H9 (cell line): ENCODE results near the gene TSPO. TPM values are rescaled to one million over a fixed set of nuclear protein-coding genes. Genes with fewer than 3 reads are reported as not detected.
A peak's percentile ranks its signal among the peaks of the same experiment; 100 is the strongest.

Experiments used
- DNase-seq: peaks from one replicate; pipeline ENCODE4 v3.0.0-alpha.2; 2017
- H2AFZ ChIP-seq: one replicate; pipeline ENCODE4 v1.6.1; 2013; ENCODE audit warnings: mild to moderate bottlenecking, low read length, control low read depth, moderate library complexity
- H2AK5ac ChIP-seq: 2 replicates; pipeline ENCODE4 v1.6.1; 2013; ENCODE audit warnings: low read length, control low read depth, mixed read lengths; ENCODE audit not compliant: insufficient read length
- H2BK120ac ChIP-seq: one replicate; pipeline ENCODE4 v1.6.1; 2013; ENCODE audit warnings: low read depth, mild to moderate bottlenecking, low read length, control low read depth, inconsistent platforms; ENCODE audit not compliant: poor library complexity, severe bottlenecking
- H2BK12ac ChIP-seq: 2 replicates; pipeline ENCODE4 v1.6.1; 2013; ENCODE audit warnings: low read length, control low read depth, mixed read lengths, low read depth; ENCODE audit not compliant: insufficient read length
- H2BK15ac ChIP-seq: 2 replicates; pipeline ENCODE4 v1.6.1; 2013; ENCODE audit warnings: low read depth, low read length, control low read depth
- H2BK20ac ChIP-seq: one replicate; pipeline ENCODE4 v1.6.1; 2013; ENCODE audit warnings: low read depth, mild to moderate bottlenecking, low read length, control low read depth, inconsistent platforms; ENCODE audit not compliant: poor library complexity, severe bottlenecking
- H2BK5ac ChIP-seq: 2 replicates; pipeline ENCODE4 v1.6.1; 2013; ENCODE audit warnings: low read length, control low read depth, mixed read lengths; ENCODE audit not compliant: insufficient read length
- H3K14ac ChIP-seq: 2 replicates; pipeline ENCODE4 v1.6.1; 2013; ENCODE audit warnings: low read length, control low read depth; ENCODE audit not compliant: insufficient read depth
- H3K18ac ChIP-seq: 2 replicates; pipeline ENCODE4 v1.6.1; 2013; ENCODE audit warnings: low read depth, mild to moderate bottlenecking, mixed read lengths, low read length, control low read depth; ENCODE audit not compliant: insufficient read length
- H3K23ac ChIP-seq: 2 replicates; pipeline ENCODE4 v1.6.1; 2013; ENCODE audit warnings: low read length, control low read depth, mixed read lengths, low read depth; ENCODE audit not compliant: insufficient read length
- H3K23me2 ChIP-seq: 2 replicates; pipeline ENCODE4 v1.6.1; 2013; ENCODE audit warnings: low read depth, mild to moderate bottlenecking, mixed read lengths, low read length, control low read depth; ENCODE audit not compliant: insufficient read length, poor library complexity, severe bottlenecking
- H3K27ac ChIP-seq: 2 replicates; pipeline ENCODE4 v1.5.1; 2013; ENCODE audit warnings: low read length, control low read depth, mixed read lengths, low read depth; ENCODE audit not compliant: insufficient read length
- H3K27me3 ChIP-seq: 2 replicates; pipeline ENCODE4 v1.6.1; 2013; ENCODE audit warnings: low read length, control low read depth, inconsistent platforms; ENCODE audit not compliant: insufficient read depth
- H3K4ac ChIP-seq: 2 replicates; pipeline ENCODE4 v1.6.1; 2013; ENCODE audit warnings: low read depth, mild to moderate bottlenecking, control low read depth, inconsistent platforms, low read length, moderate library complexity
- H3K4me1 ChIP-seq: 2 replicates; pipeline ENCODE4 v1.6.1; 2013; ENCODE audit warnings: low read length, control low read depth, inconsistent platforms; ENCODE audit not compliant: insufficient read depth
- H3K4me2 ChIP-seq: 2 replicates; pipeline ENCODE4 v1.6.1; 2013; ENCODE audit warnings: low read length, control low read depth, mixed read lengths; ENCODE audit not compliant: insufficient read length, insufficient read depth
- H3K56ac ChIP-seq: 2 replicates; pipeline ENCODE4 v1.6.1; 2013; ENCODE audit warnings: low read depth, mild to moderate bottlenecking, mixed read lengths, low read length, control low read depth; ENCODE audit not compliant: insufficient read length
- H3K79me1 ChIP-seq: 2 replicates; pipeline ENCODE4 v1.6.1; 2013; ENCODE audit warnings: low read depth, mild to moderate bottlenecking, moderate library complexity, low read length, control low read depth, inconsistent platforms; ENCODE audit not compliant: insufficient read depth, poor library complexity, severe bottlenecking
- H3K79me2 ChIP-seq: 2 replicates; pipeline ENCODE4 v1.6.1; 2013; ENCODE audit warnings: low read length, control low read depth, inconsistent platforms; ENCODE audit not compliant: insufficient read depth
- H3K9ac ChIP-seq: 2 replicates; pipeline ENCODE4 v1.6.1; 2013; ENCODE audit warnings: low read length, control low read depth, mixed read lengths; ENCODE audit not compliant: insufficient read length; ENCODE audit errors: extremely low read depth
- H3K9me3 ChIP-seq: one replicate; pipeline ENCODE4 v1.6.1; 2013; ENCODE audit warnings: low read depth, low read length, inconsistent platforms; ENCODE audit not compliant: control insufficient read depth
- H3T11ph ChIP-seq: one replicate; pipeline ENCODE4 v1.6.1; 2013; ENCODE audit warnings: mild to moderate bottlenecking, low read length, control low read depth, inconsistent platforms
- H4K20me1 ChIP-seq: one replicate; pipeline ENCODE4 v1.6.1; 2013; ENCODE audit not compliant: control insufficient read depth, insufficient read length, insufficient read depth
- H4K5ac ChIP-seq: 2 replicates; pipeline ENCODE4 v1.6.1; 2013; ENCODE audit warnings: low read depth, mild to moderate bottlenecking, mixed read lengths, low read length, control low read depth; ENCODE audit not compliant: insufficient read length
- H4K8ac ChIP-seq: replicated peaks from 2 replicates; pipeline ENCODE4 v1.6.1; 2013; ENCODE audit warnings: low read length, control low read depth, mixed read lengths, low read depth; ENCODE audit not compliant: insufficient read length
- H4K91ac ChIP-seq: 2 replicates; pipeline ENCODE4 v1.6.1; 2013; ENCODE audit warnings: low read depth, mild to moderate bottlenecking, moderate library complexity, mixed read lengths, low read length, control low read depth; ENCODE audit not compliant: insufficient read length
- H3K27ac Mint-ChIP-seq, 3 experiments: 2 replicates in 2 of 3; 3 replicates in 1 of 3; pipeline ENCODE4 v1.8.0; 2020 to 2021; ENCODE audit warnings: mixed read lengths in 3 of 3, mild to moderate bottlenecking in 1 of 3, moderate library complexity in 1 of 3
- H3K27me3 Mint-ChIP-seq: 2 replicates; pipeline ENCODE4 v1.8.0; 2021; ENCODE audit warnings: low read depth, mild to moderate bottlenecking, moderate library complexity, mixed read lengths
- H3K36me3 Mint-ChIP-seq, 3 experiments: 2 replicates in 2 of 3; 3 replicates in 1 of 3; pipeline ENCODE4 v1.8.0; 2020 to 2021; ENCODE audit warnings: low read depth in 3 of 3, mixed read lengths in 3 of 3; ENCODE audit not compliant: insufficient read depth in 1 of 3
- H3K4me1 Mint-ChIP-seq, 2 experiments: 2 replicates each; pipeline ENCODE4 v1.8.0; 2020; ENCODE audit warnings: mixed read lengths in 2 of 2
- H3K4me3 Mint-ChIP-seq, 2 experiments: 2 replicates in 1 of 2; 3 replicates in 1 of 2; pipeline ENCODE4 v1.8.0; 2020 to 2021; ENCODE audit warnings: mild to moderate bottlenecking in 2 of 2, mixed read lengths in 2 of 2, moderate library complexity in 1 of 2
- H3K9me3 Mint-ChIP-seq, 2 experiments: 2 replicates in 1 of 2; 3 replicates in 1 of 2; pipeline ENCODE4 v1.8.0; 2020; ENCODE audit warnings: mild to moderate bottlenecking in 2 of 2, mixed read lengths in 2 of 2, moderate library complexity in 1 of 2
- WGBS: extraction: QIAGEN DNeasy Blood & Tissue Kit; methylation state at CpG from one replicate; pipeline ENCODE4 v1.1.7; 2013; ENCODE audit warnings: missing lambda C conversion rate, low lambda C conversion rate, mixed read lengths; ENCODE audit not compliant: insufficient read length; ENCODE audit errors: extremely low coverage; 5-methylcytosine and 5-hydroxymethylcytosine counted together
- total RNA-seq: library from RNA; stranded (reverse); gene quantifications from 2 replicates; pipeline ENCODE4 v1.2.1, GENCODE V29; 2021
- TF ChIP-seq, protein P1 (sequence below): fragments of 200-600 bp; sonication (generic); conservative IDR thresholded peaks from 3 replicates; pipeline ENCODE4 v1.8.0; 2021; ENCODE audit warnings: antibody characterized with exemption, mild to moderate bottlenecking

The TSPO gene
- total RNA-seq, 1 experiment from 2014 or later = 14.8 TPM

- H3K27me3 ChIP-seq = no peaks in the 10 kb centered on the region
- no peaks in the 10 kb centered on the region for H3K79me2 ChIP-seq
- H2BK15ac ChIP-seq = no peak overlapping the region
- H3K9ac ChIP-seq = no peak overlapping the region
- no peak overlapping the region for H2BK120ac ChIP-seq
- peak overlapping the region in 1 of 3 experiments; percentile 24; a peak in 1 of 7 replicates for H3K27ac Mint-ChIP-seq
- H3K4me3 Mint-ChIP-seq = no peak overlapping the region
- no peaks in the 10 kb centered on the region for H3K4me1 Mint-ChIP-seq
- H3K23ac ChIP-seq = no peak overlapping the region
- no peak overlapping the region for H3T11ph ChIP-seq
- no peak overlapping the region for H2BK20ac ChIP-seq
- H3K4ac ChIP-seq = no peak overlapping the region
- no peak overlapping the region for H3K18ac ChIP-seq
- no peaks in the 10 kb centered on the region for H3K9me3 Mint-ChIP-seq
- no peak overlapping the region for H4K5ac ChIP-seq
- H3K36me3 Mint-ChIP-seq = peaks cover 26 to 86% (median 78%) of the 10 kb centered on the region in 3 experiments; a peak in 6 of 7 replicates
- WGBS = no CpG with 5 or more reads among the region's 9 CpGs
- H3K79me1 ChIP-seq = no peaks in the 10 kb centered on the region
- no peak overlapping the region for H2AK5ac ChIP-seq
- H3K56ac ChIP-seq = no peak overlapping the region
- H3K4me2 ChIP-seq = no peak overlapping the region
- no peaks in the 10 kb centered on the region for H3K4me1 ChIP-seq
- H3K14ac ChIP-seq = no peak overlapping the region
- no peak overlapping the region for H4K91ac ChIP-seq
- no peak overlapping the region for H3K27ac ChIP-seq
- peak; percentile 63 for DNase-seq
- H4K8ac ChIP-seq = no peak overlapping the region
- TF ChIP-seq, protein P1, sequence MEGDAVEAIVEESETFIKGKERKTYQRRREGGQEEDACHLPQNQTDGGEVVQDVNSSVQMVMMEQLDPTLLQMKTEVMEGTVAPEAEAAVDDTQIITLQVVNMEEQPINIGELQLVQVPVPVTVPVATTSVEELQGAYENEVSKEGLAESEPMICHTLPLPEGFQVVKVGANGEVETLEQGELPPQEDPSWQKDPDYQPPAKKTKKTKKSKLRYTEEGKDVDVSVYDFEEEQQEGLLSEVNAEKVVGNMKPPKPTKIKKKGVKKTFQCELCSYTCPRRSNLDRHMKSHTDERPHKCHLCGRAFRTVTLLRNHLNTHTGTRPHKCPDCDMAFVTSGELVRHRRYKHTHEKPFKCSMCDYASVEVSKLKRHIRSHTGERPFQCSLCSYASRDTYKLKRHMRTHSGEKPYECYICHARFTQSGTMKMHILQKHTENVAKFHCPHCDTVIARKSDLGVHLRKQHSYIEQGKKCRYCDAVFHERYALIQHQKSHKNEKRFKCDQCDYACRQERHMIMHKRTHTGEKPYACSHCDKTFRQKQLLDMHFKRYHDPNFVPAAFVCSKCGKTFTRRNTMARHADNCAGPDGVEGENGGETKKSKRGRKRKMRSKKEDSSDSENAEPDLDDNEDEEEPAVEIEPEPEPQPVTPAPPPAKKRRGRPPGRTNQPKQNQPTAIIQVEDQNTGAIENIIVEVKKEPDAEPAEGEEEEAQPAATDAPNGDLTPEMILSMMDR = peak; percentile 72
- no peaks in the 10 kb centered on the region for H4K20me1 ChIP-seq
- no peak overlapping the region for H2BK12ac ChIP-seq
- no peak overlapping the region for H2BK5ac ChIP-seq
- H3K9me3 ChIP-seq = no peaks in the 10 kb centered on the region
- H2AFZ ChIP-seq = no peak overlapping the region
- H3K23me2 ChIP-seq = no peaks in the 10 kb centered on the region
- no peaks in the 10 kb centered on the region for H3K27me3 Mint-ChIP-seq
Measured at GRCh38 chr22:43136255-43136654, 15.1 kb upstream of the TSPO start.
